SIG-M5 treated with dmso at 0.1 percent for 504 hours (cell line): ENCODE data around the gene RTN4R.
A peak's percentile ranks its signal among the peaks of the same experiment; 100 is the strongest.
"Not testable (repeated sequence)": the region's sequence is repeated elsewhere in the genome, so short reads cannot be mapped to it uniquely, and the experiment has no call there.

Experiments
- DNase-seq: peaks from one replicate; lab custom pipeline; 2025; ENCODE audit not compliant: unreplicated experiment; lab: John Stamatoyannopoulos, UW

RTN4R gene

DNA sequence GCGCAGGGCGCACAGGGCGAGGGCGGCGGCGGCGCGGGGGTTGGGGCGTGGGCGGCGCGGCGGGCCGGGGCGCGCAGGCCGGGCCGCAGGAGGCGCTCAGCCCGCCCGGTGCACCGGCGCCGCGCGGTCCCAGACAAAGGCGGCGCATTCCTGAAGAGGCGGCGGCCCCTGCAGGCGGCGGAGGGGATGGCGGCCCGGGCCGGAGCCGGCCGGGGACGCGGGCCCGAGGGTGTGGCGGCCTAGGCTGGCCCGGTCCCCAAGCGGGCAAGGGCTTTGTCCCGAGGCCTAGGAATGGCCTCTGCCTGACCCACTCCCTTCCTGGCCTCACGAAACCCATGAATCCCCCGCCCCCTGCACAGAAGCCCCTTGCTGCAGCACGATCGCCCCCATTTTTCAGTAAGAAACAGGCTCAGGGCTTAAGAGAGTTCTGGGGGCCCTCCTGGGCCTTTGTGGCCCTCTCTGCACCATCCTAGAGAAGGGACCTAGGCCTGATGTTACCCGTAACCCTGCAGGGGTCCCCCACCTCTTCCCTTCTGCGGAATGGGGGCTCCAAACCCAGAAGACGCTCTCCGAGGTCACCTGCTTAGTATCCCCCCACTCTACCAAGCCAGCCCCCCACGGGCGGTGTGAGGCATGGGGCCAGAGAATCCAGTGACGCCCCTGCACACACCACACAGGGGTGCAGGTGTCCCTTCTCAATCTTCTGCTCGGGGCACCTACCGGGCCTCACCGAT lies at the start of gene RTN4R:
Gene RTN4R (minus strand): TSS at position 40 of the 734 bp plus-strand sequence. CDS start 226 bp downstream, outside the sequence.
- peak; percentile 17 for DNase-seq

DNA sequence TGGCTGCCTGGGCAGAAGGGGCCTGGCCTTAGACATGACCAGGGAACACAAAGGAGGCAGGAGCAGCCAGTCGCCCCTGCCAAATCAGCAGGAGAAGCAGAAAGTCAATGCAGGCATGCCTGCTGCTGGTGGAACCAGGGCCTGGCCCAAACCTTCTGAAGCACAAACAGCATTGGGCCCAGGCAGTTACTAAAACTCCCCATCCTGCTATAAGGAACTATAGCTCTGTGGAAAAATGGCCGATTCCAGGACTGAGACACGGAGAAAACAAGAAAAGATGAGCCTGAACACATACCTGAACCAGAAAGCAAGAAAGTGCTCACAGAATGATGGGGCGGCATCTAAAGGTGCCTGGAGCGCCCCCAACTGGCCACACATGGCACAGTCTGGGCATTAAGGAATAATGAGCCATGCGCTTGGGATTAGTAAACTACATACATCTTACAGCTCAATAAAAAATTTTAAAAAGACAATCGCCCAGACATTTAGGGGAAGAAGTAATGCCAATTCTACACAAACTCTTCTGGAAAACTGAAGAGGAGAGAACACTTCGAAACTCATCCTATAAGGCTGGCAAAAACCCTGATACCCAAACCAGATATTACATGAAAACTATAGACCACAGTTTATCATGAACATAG lies 49.4 kb upstream of the RTN4R start:
- not testable (repeated sequence) for DNase-seq

DNA sequence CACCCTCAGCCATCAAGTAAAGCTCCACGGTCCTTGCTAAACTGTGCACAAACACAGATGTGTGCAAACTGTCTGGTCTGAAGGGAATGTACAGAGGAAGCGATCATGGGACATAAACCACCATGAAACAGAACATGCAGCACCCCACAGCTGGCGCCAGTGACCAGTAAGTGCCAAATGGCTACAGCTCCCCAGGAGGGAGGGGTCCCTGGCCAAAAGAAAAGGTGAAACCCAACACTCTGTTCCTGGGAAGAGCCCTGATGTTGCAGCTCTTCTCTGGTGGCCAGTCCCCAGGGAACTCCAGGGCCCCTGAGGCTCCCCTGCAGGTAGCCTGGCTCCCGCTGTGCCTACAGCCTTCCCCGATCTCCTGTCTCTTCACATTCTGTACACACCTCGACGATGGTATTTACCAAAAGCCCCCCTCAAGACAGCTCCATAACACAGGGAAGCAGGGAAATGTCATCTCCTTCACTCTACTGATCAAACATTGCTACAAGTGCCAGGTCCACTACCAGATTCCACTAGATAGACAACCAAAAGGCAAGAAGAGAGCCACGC lies 48.8 kb upstream of the RTN4R start:
- no peak for DNase-seq

GRCh38 chr22:20316217-20316843 lies 48.2 kb upstream of the RTN4R start:
- no peak for DNase-seq

- no peak for DNase-seq
These were observed 47.5 kb upstream of the RTN4R start for GRCh38 chr22:20315337-20316216.

DNA sequence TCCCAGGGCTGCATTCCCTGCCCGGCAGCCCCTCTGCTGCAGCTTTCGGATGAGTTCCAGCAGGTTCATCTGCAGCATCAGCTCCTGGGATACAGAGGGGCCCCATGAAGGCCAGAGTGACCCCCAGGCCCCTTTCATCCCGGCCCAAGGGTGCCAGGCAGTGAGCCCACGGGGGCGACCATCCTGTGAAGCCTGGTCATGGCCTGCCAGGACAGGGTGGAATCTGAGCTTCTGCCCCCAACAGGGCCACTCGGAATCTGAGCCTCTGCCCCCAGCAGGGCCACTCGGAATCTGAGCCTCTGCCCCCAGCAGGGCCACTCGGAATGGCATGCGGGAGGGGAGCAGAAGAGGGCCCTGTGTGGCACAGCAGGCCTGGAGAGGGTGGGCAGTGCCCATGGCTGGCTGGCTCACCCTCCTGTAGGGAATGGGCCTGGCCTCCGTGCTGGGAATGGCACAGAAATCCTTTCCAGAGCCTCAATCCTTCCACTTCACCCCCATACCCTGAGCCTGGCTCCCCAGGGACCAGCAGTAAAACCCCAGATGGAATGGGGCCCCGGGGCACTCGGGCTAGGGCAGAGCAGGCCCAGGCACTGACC lies 46.7 kb upstream of the RTN4R start:
- not testable (repeated sequence) for DNase-seq

DNA sequence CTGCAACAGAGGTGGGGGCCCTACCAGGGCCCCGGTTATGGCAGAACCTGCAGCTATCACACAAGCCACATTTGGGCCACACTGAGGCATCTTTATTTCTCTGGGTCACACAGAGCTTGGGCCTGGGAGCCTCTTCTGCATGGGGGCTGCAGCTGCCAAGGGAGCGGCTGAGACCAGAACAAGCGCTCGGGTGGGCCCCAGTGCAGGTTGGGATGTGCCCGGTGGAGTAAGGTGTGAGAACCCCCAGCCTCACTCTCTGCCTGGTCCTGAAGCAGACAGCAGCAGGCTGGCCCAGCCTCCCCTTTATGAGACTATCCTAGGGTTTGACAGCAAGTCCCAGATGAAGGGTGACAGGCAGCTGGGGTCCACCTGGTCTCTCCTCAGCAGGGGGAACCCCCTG lies 46.1 kb upstream of the RTN4R start:
- DNase-seq, result not testable (repeated sequence)

DNA sequence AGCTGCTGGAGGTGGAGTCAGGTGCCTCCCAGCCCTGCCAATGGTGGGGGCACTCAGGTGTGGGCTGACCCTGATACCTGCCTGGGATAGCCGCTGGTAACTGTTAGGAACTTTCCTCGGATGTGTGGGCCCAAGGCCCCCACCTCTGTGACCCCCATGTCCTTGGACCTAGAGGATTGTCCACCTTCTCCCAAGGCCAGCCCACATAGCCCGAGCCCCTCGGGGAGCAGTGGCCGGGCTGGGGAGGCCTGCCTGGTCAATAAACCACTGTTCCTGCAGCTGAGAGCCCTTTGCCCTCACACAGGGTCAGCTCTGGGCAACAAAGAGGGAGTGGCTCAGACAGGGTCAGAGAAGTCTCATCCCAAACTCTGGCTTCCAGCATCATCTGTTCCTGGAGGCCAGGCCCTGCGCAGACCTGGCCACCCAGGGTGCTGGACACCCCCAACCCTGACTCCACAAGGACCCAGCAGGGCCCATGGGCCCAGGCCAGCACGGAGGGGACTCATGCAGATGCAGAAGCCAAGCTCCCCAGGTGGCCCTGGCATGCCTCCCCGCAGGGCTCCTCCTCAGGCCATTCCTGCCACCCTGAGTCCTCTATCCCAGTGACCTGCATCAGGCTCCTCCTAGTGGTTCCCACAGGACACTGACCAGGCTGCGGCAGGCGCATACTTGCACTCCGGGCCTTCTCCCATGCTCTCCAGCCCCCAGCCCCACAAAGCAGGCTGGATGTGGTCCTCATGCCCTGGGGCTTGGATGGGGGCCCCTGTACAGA lies 45.4 kb upstream of the RTN4R start:
- not testable (repeated sequence) for DNase-seq

DNA sequence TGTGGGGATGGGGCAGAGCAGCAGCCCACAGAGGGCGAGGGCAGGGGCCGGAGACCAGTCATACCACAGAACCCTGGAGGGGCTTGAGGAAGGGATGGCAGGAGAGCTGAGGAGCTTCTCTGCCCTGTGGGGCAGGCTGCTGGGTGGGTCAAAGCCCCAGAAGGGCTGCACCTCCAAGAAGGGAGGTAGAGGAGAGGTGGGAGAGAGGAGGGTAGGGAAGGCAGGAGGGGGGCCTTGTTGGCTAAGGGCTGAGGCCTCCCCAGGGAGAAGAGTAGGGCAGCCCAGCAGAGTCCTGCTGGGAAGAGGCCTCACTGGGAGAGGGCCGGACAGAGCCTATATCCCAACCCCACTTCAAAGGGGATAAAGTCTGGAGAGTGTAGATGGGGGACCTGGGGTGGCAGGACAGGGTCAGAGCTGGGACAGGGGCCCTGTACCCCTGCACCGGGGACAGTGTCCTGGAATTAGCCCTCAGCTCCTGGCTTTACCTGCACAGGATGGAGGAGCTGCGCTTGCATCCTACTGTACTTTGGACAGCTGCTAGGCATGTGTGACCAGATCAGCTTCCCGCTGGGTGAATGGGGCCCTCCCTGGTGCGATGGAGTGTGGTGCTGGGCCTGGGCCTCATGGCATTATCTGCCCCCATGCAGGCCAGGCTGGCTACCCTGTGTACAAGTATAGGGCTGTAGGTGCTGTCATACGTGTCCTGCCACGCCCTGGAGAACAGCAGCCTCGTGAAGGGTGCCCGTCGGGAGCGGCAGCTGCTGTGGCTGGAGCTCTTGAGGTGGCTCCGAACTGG lies 44.5 kb upstream of the RTN4R start:
- no peak for DNase-seq

- not testable (repeated sequence) for DNase-seq
These were observed 43.3 kb upstream of the RTN4R start for GRCh38 chr22:20311249-20312062.

DNA sequence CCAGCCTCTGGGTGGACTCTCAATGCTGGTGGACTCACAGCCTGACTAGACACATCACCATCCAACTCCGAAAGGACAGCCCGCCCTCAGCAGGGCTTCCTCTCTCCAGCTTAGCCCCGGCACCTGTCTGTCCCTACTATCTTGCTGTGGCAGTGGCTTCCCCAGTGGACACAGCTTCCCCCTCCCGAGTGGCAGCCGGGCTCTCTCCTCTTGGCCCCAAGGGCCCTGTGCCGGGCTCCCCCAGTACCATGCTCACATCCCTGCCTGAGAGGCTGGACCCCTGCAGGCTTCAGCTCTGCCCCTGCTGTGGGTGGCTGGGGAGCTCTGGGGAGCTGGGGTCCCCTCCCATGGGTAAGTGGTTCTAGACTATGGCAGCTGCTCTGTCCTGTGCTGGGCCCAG lies 42.7 kb upstream of the RTN4R start:
- not testable (repeated sequence) for DNase-seq

DNA sequence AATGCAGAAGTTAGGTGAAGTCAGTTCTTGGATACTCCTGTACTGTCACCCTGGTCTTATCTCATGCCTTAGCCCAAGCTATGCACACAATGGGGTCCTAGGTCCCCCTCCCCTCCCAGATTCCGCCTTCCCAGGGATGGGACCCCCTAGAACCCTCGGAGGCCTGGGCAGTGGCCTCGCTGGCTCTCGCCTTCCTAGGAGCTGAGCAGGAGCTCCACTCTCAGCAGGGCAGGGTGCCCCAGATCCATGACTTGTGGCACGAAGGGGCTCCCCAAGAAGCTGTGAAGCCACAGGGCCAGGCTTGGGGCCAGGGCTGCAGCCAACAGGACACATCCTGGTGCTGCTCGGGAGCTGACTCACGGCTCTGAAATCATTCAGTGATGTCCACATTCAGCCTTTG lies 42.1 kb upstream of the RTN4R start:
- not testable (repeated sequence) for DNase-seq

DNA sequence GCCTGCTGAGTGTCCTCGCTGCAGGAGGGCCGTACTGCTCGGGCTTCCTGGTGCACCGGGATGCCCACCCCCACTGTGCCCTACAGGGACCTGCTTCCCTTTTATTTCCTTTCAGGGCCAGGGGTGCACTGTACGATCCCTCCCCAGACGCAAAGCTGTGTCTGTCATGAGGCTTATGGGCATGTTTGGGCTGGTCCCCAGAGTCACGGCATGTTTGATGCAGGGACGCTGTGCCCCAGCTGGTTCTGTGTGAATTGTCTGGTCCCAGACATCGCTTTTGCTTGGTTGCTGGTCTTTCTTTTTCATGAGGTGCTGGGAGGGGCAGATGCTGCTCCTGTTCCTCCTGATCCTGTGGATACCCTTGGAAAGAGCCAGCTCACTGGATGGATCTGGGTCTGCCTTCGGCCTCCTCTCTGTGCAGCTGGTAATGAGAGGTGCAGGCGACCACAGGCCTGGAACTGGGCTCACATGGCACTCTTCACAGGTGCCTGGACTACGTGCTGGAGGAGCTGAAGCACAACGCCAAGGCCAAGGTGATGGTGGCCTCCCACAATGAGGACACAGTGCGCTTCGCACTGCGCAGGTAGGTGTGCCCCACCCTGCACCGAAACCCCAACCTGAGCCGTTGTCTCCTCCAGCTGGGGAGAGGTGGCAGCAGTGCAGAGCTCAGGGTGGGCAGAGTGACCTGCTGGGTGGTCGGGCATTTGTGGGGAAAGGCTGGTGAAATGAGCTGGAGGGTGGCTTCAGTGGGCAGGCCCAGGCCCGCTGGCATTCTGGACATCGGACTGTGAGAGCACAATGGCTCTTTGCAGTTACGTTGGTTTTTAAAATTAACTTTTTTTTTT lies 40.9 kb upstream of the RTN4R start:
- DNase-seq, result not testable (repeated sequence)

- DNase-seq, result not testable (repeated sequence)
These were observed 39.6 kb upstream of the RTN4R start for GRCh38 chr22:20307448-20308447.

GRCh38 chr22:20306646-20307447 lies 38.7 kb upstream of the RTN4R start:
- not testable (repeated sequence) for DNase-seq
